H9 (cell line): ENCODE results near the gene NSUN7. TPM values are rescaled to one million over a fixed set of nuclear protein-coding genes. Genes with fewer than 3 reads are reported as not detected.

Experiments used
- DNase-seq: peaks from one replicate; pipeline ENCODE4 v3.0.0-alpha.2; 2017
- H2AFZ ChIP-seq: one replicate; pipeline ENCODE4 v1.6.1; 2013; ENCODE audit warnings: mild to moderate bottlenecking, low read length, control low read depth, moderate library complexity
- H2AK5ac ChIP-seq: 2 replicates; pipeline ENCODE4 v1.6.1; 2013; ENCODE audit warnings: low read length, control low read depth, mixed read lengths; ENCODE audit not compliant: insufficient read length
- H2BK120ac ChIP-seq: one replicate; pipeline ENCODE4 v1.6.1; 2013; ENCODE audit warnings: low read depth, mild to moderate bottlenecking, low read length, control low read depth, inconsistent platforms; ENCODE audit not compliant: poor library complexity, severe bottlenecking
- H2BK12ac ChIP-seq: 2 replicates; pipeline ENCODE4 v1.6.1; 2013; ENCODE audit warnings: low read length, control low read depth, mixed read lengths, low read depth; ENCODE audit not compliant: insufficient read length
- H2BK15ac ChIP-seq: 2 replicates; pipeline ENCODE4 v1.6.1; 2013; ENCODE audit warnings: low read depth, low read length, control low read depth
- H2BK20ac ChIP-seq: one replicate; pipeline ENCODE4 v1.6.1; 2013; ENCODE audit warnings: low read depth, mild to moderate bottlenecking, low read length, control low read depth, inconsistent platforms; ENCODE audit not compliant: poor library complexity, severe bottlenecking
- H2BK5ac ChIP-seq: 2 replicates; pipeline ENCODE4 v1.6.1; 2013; ENCODE audit warnings: low read length, control low read depth, mixed read lengths; ENCODE audit not compliant: insufficient read length
- H3K14ac ChIP-seq: 2 replicates; pipeline ENCODE4 v1.6.1; 2013; ENCODE audit warnings: low read length, control low read depth; ENCODE audit not compliant: insufficient read depth
- H3K18ac ChIP-seq: 2 replicates; pipeline ENCODE4 v1.6.1; 2013; ENCODE audit warnings: low read depth, mild to moderate bottlenecking, mixed read lengths, low read length, control low read depth; ENCODE audit not compliant: insufficient read length
- H3K23ac ChIP-seq: 2 replicates; pipeline ENCODE4 v1.6.1; 2013; ENCODE audit warnings: low read length, control low read depth, mixed read lengths, low read depth; ENCODE audit not compliant: insufficient read length
- H3K23me2 ChIP-seq: 2 replicates; pipeline ENCODE4 v1.6.1; 2013; ENCODE audit warnings: low read depth, mild to moderate bottlenecking, mixed read lengths, low read length, control low read depth; ENCODE audit not compliant: insufficient read length, poor library complexity, severe bottlenecking
- H3K27ac ChIP-seq: 2 replicates; pipeline ENCODE4 v1.5.1; 2013; ENCODE audit warnings: low read length, control low read depth, mixed read lengths, low read depth; ENCODE audit not compliant: insufficient read length
- H3K27me3 ChIP-seq: 2 replicates; pipeline ENCODE4 v1.6.1; 2013; ENCODE audit warnings: low read length, control low read depth, inconsistent platforms; ENCODE audit not compliant: insufficient read depth
- H3K4ac ChIP-seq: 2 replicates; pipeline ENCODE4 v1.6.1; 2013; ENCODE audit warnings: low read depth, mild to moderate bottlenecking, control low read depth, inconsistent platforms, low read length, moderate library complexity
- H3K4me1 ChIP-seq: 2 replicates; pipeline ENCODE4 v1.6.1; 2013; ENCODE audit warnings: low read length, control low read depth, inconsistent platforms; ENCODE audit not compliant: insufficient read depth
- H3K4me2 ChIP-seq: 2 replicates; pipeline ENCODE4 v1.6.1; 2013; ENCODE audit warnings: low read length, control low read depth, mixed read lengths; ENCODE audit not compliant: insufficient read length, insufficient read depth
- H3K56ac ChIP-seq: 2 replicates; pipeline ENCODE4 v1.6.1; 2013; ENCODE audit warnings: low read depth, mild to moderate bottlenecking, mixed read lengths, low read length, control low read depth; ENCODE audit not compliant: insufficient read length
- H3K79me1 ChIP-seq: 2 replicates; pipeline ENCODE4 v1.6.1; 2013; ENCODE audit warnings: low read depth, mild to moderate bottlenecking, moderate library complexity, low read length, control low read depth, inconsistent platforms; ENCODE audit not compliant: insufficient read depth, poor library complexity, severe bottlenecking
- H3K79me2 ChIP-seq: 2 replicates; pipeline ENCODE4 v1.6.1; 2013; ENCODE audit warnings: low read length, control low read depth, inconsistent platforms; ENCODE audit not compliant: insufficient read depth
- H3K9ac ChIP-seq: 2 replicates; pipeline ENCODE4 v1.6.1; 2013; ENCODE audit warnings: low read length, control low read depth, mixed read lengths; ENCODE audit not compliant: insufficient read length; ENCODE audit errors: extremely low read depth
- H3K9me3 ChIP-seq: one replicate; pipeline ENCODE4 v1.6.1; 2013; ENCODE audit warnings: low read depth, low read length, inconsistent platforms; ENCODE audit not compliant: control insufficient read depth
- H3T11ph ChIP-seq: one replicate; pipeline ENCODE4 v1.6.1; 2013; ENCODE audit warnings: mild to moderate bottlenecking, low read length, control low read depth, inconsistent platforms
- H4K20me1 ChIP-seq: one replicate; pipeline ENCODE4 v1.6.1; 2013; ENCODE audit not compliant: control insufficient read depth, insufficient read length, insufficient read depth
- H4K5ac ChIP-seq: 2 replicates; pipeline ENCODE4 v1.6.1; 2013; ENCODE audit warnings: low read depth, mild to moderate bottlenecking, mixed read lengths, low read length, control low read depth; ENCODE audit not compliant: insufficient read length
- H4K8ac ChIP-seq: replicated peaks from 2 replicates; pipeline ENCODE4 v1.6.1; 2013; ENCODE audit warnings: low read length, control low read depth, mixed read lengths, low read depth; ENCODE audit not compliant: insufficient read length
- H4K91ac ChIP-seq: 2 replicates; pipeline ENCODE4 v1.6.1; 2013; ENCODE audit warnings: low read depth, mild to moderate bottlenecking, moderate library complexity, mixed read lengths, low read length, control low read depth; ENCODE audit not compliant: insufficient read length
- H3K27ac Mint-ChIP-seq, 3 experiments: 2 replicates in 2 of 3; 3 replicates in 1 of 3; pipeline ENCODE4 v1.8.0; 2020 to 2021; ENCODE audit warnings: mixed read lengths in 3 of 3, mild to moderate bottlenecking in 1 of 3, moderate library complexity in 1 of 3
- H3K27me3 Mint-ChIP-seq: 2 replicates; pipeline ENCODE4 v1.8.0; 2021; ENCODE audit warnings: low read depth, mild to moderate bottlenecking, moderate library complexity, mixed read lengths
- H3K36me3 Mint-ChIP-seq, 3 experiments: 2 replicates in 2 of 3; 3 replicates in 1 of 3; pipeline ENCODE4 v1.8.0; 2020 to 2021; ENCODE audit warnings: low read depth in 3 of 3, mixed read lengths in 3 of 3; ENCODE audit not compliant: insufficient read depth in 1 of 3
- H3K4me1 Mint-ChIP-seq, 2 experiments: 2 replicates each; pipeline ENCODE4 v1.8.0; 2020; ENCODE audit warnings: mixed read lengths in 2 of 2
- H3K4me3 Mint-ChIP-seq, 2 experiments: 2 replicates in 1 of 2; 3 replicates in 1 of 2; pipeline ENCODE4 v1.8.0; 2020 to 2021; ENCODE audit warnings: mild to moderate bottlenecking in 2 of 2, mixed read lengths in 2 of 2, moderate library complexity in 1 of 2
- H3K9me3 Mint-ChIP-seq, 2 experiments: 2 replicates in 1 of 2; 3 replicates in 1 of 2; pipeline ENCODE4 v1.8.0; 2020; ENCODE audit warnings: mild to moderate bottlenecking in 2 of 2, mixed read lengths in 2 of 2, moderate library complexity in 1 of 2
- WGBS: extraction: QIAGEN DNeasy Blood & Tissue Kit; methylation state at CpG from one replicate; pipeline ENCODE4 v1.1.7; 2013; ENCODE audit warnings: missing lambda C conversion rate, low lambda C conversion rate, mixed read lengths; ENCODE audit not compliant: insufficient read length; ENCODE audit errors: extremely low coverage; 5-methylcytosine and 5-hydroxymethylcytosine counted together
- total RNA-seq: library from RNA; stranded (reverse); gene quantifications from 2 replicates; pipeline ENCODE4 v1.2.1, GENCODE V29; 2021
- TF ChIP-seq, protein P1 (sequence below): fragments of 200-600 bp; sonication (generic); conservative IDR thresholded peaks from 3 replicates; pipeline ENCODE4 v1.8.0; 2021; ENCODE audit warnings: antibody characterized with exemption, mild to moderate bottlenecking

The NSUN7 gene
- total RNA-seq, 1 experiment from 2014 or later, result 15.9 TPM

DNA sequence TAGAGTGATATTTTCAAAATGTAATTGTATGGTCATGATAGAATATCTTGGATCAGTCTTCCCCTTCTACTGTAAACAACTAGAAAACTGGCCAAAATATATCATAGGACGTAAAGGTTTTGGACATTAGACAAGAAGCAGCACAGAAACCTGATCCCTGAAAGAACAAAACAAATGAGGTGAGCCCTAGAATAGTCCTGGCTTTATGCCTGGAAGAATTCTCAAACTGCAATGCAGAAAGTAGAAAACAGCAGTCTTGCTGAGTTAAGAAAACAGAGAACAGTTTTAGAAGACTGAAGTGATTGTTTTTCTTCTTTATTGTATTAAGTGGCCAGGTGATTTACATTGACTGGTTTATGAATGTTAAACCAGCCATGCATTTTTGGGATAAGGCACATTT is 19.5 kb downstream of the NSUN7 start:
- no peak overlapping the region for H2BK5ac ChIP-seq
- H3K9me3 ChIP-seq, result no peaks in the 10 kb centered on the region
- H3K4ac ChIP-seq, result no peak overlapping the region
- no peak overlapping the region for H3K18ac ChIP-seq
- H3K14ac ChIP-seq, result no peak overlapping the region
- H4K20me1 ChIP-seq, result no peaks in the 10 kb centered on the region
- H3T11ph ChIP-seq, result no peak overlapping the region
- peaks cover 5 to 31% (median 17%) of the 10 kb centered on the region in 3 experiments; a peak in 6 of 7 replicates for H3K36me3 Mint-ChIP-seq
- H3K4me1 Mint-ChIP-seq, result peaks cover 3% of the 10 kb centered on the region in 2 experiments; a peak in 1 of 4 replicates
- no peak overlapping the region for H3K23ac ChIP-seq
- H3K27me3 Mint-ChIP-seq, result no peaks in the 10 kb centered on the region
- no peaks in the 10 kb centered on the region for H3K79me1 ChIP-seq
- H2BK20ac ChIP-seq, result no peak overlapping the region
- no peaks in the 10 kb centered on the region for H3K79me2 ChIP-seq
- DNase-seq, result no peak
- no peak overlapping the region for H2BK12ac ChIP-seq
- no peak overlapping the region for H2BK120ac ChIP-seq
- H2AFZ ChIP-seq, result no peak overlapping the region
- H3K9ac ChIP-seq, result no peak overlapping the region
- WGBS, result no CpG with 5 or more reads among the region's 1 CpG
- H3K27ac Mint-ChIP-seq, result no peak overlapping the region
- H4K8ac ChIP-seq, result no peak overlapping the region
- no peak overlapping the region for H4K5ac ChIP-seq
- H3K27ac ChIP-seq, result no peak overlapping the region
- no peak overlapping the region for H4K91ac ChIP-seq
- no peaks in the 10 kb centered on the region for H3K9me3 Mint-ChIP-seq
- H3K23me2 ChIP-seq, result no peaks in the 10 kb centered on the region
- H3K27me3 ChIP-seq, result no peaks in the 10 kb centered on the region
- no peak overlapping the region for H3K56ac ChIP-seq
- no peak overlapping the region for H3K4me2 ChIP-seq
- H2AK5ac ChIP-seq, result no peak overlapping the region
- H3K4me1 ChIP-seq, result no peaks in the 10 kb centered on the region
- TF ChIP-seq, protein P1, sequence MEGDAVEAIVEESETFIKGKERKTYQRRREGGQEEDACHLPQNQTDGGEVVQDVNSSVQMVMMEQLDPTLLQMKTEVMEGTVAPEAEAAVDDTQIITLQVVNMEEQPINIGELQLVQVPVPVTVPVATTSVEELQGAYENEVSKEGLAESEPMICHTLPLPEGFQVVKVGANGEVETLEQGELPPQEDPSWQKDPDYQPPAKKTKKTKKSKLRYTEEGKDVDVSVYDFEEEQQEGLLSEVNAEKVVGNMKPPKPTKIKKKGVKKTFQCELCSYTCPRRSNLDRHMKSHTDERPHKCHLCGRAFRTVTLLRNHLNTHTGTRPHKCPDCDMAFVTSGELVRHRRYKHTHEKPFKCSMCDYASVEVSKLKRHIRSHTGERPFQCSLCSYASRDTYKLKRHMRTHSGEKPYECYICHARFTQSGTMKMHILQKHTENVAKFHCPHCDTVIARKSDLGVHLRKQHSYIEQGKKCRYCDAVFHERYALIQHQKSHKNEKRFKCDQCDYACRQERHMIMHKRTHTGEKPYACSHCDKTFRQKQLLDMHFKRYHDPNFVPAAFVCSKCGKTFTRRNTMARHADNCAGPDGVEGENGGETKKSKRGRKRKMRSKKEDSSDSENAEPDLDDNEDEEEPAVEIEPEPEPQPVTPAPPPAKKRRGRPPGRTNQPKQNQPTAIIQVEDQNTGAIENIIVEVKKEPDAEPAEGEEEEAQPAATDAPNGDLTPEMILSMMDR, result no peak
- H3K4me3 Mint-ChIP-seq, result no peak overlapping the region
- no peak overlapping the region for H2BK15ac ChIP-seq
